Motor neuron (in vitro differentiated cells): ENCODE data around the gene ADAMTS19. TPM values are rescaled to one million over a fixed set of nuclear protein-coding genes. Genes with fewer than 3 reads are reported as not detected.

ENCODE experiments used
- ATAC-seq, 8 experiments: fragments of 200-7000 bp; cut with Tn5 transposase; replicated peaks in 6 of 8; 2 replicates each; pipeline ENCODE4 v1.8.0; 2021; ENCODE audit warnings: mild to moderate bottlenecking in 8 of 8, moderate library complexity in 8 of 8
- H3K27ac ChIP-seq, 2 donors: fragments of 250-450 bp; sonication (Bioruptor Pico); 2 replicates each; pipeline ENCODE4 v1.9.0; 2021; ENCODE audit warnings: antibody characterized with exemption in 2 of 2, mild to moderate bottlenecking in 2 of 2, moderate library complexity in 1 of 2
- H3K4me1 ChIP-seq, 2 donors: fragments of 250-450 bp; sonication (Bioruptor Pico); replicated peaks in 1 of 2; 2 replicates each; pipeline ENCODE4 v1.6.1; 2021; ENCODE audit warnings: antibody characterized with exemption in 2 of 2, mild to moderate bottlenecking in 2 of 2, moderate library complexity in 1 of 2
- H3K4me3 ChIP-seq, 5 donors: fragments of 250-450 bp; sonication (Bioruptor Pico); 2 replicates each; pipeline ENCODE4 v1.9.0; 2021; ENCODE audit warnings: antibody characterized with exemption in 5 of 5, mild to moderate bottlenecking in 5 of 5, moderate library complexity in 4 of 5
- WGBS, 10 experiments: fragments of 450-650 bp; shearing (Covaris generic); methylation state at CpG; one replicate each; pipeline ENCODE4 v1.0.0; 2022; 5-methylcytosine and 5-hydroxymethylcytosine counted together
- in situ Hi-C, 9 experiments: fragments of 400-800 bp; cut with MboI; loops; one replicate each; pipeline ENCODE4 v1.15.0; 2021; ENCODE audit warnings: low sequenced_read_pairs in 9 of 9, low pct_unique_long_range_greater_than_20kb in 2 of 9; ENCODE audit not compliant: unreplicated experiment in 9 of 9
- total RNA-seq, 8 experiments: library from RNA; unstranded; fragments of 300-600 nt; gene quantifications; 2 replicates each; pipeline versions ENCODE4 v1.2.3 to v1.2.4, GENCODE V29; 2022

ADAMTS19 gene
- total RNA-seq, 8 experiments from 2014 or later = 0.36 to 34.7 (median 2.8) TPM

GRCh38 chr5:129445379-129445778 is 14.7 kb upstream of the ADAMTS19 start:
- H3K27ac ChIP-seq = no peak overlapping the region
- H3K4me1 ChIP-seq = no peaks in the 10 kb centered on the region
- ATAC-seq = no peak
- H3K4me3 ChIP-seq = no peak overlapping the region
- in situ Hi-C loops = no loop called here
- 29 to 100% (median 95%) methylated on average over 1 to 2 of the region's 2 CpGs; no CpG with 5 or more reads in 2 of the 10 experiments for WGBS, 10 experiments

GRCh38 chr5:129447968-129448367 is 12.1 kb upstream of the ADAMTS19 start:
- H3K27ac ChIP-seq = no peak overlapping the region
- in situ Hi-C loops = no loop called here
- no peak for ATAC-seq
- no peaks in the 10 kb centered on the region for H3K4me1 ChIP-seq
- no peak overlapping the region for H3K4me3 ChIP-seq
- 37 to 100% (median 97%) methylated on average over 1 to 2 of the region's 2 CpGs; no CpG with 5 or more reads in 2 of the 10 experiments for WGBS, 10 experiments

- WGBS, 10 experiments = 0 to 100% (median 72%) methylated on average over 1 to 4 of the region's 4 CpGs
- no peak for ATAC-seq
- Histone ChIP-seq H3K4me1 (no peaks in the 10 kb centered on the region), H3K4me3 (no peak overlapping the region), H3K27ac (no peak overlapping the region)
- in situ Hi-C loops = no loop called here
Measured at GRCh38 chr5:129448654-129449053, 11.4 kb upstream of the ADAMTS19 start.

- WGBS, 10 experiments = 57 to 100% (median 91%) methylated on average over 2 of the region's 2 CpGs; no CpG with 5 or more reads in 3 of the 10 experiments
- no peak for ATAC-seq
- Histone ChIP-seq H3K4me3 (no peak overlapping the region), H3K4me1 (peaks cover 0 to 4% of the 10 kb centered on the region in 2 donors), H3K27ac (no peak overlapping the region)
- in situ Hi-C loops = no loop called here
Measured at GRCh38 chr5:129454461-129454860, 5.6 kb upstream of the ADAMTS19 start.

GRCh38 chr5:129459450-129459776 is 685 bp upstream of the ADAMTS19 start:
- Histone ChIP-seq H3K4me1 (peaks cover 0 to 4% of the 10 kb centered on the region in 2 donors), H3K27ac (no peak overlapping the region), H3K4me3 (peak overlapping the region; percentile 53 to 66 (median 59))
- in situ Hi-C loops = no loop called here
- no peak for ATAC-seq
- 6 to 100% (median 36%) methylated on average over 1 to 3 of the region's 11 CpGs; no CpG with 5 or more reads in 6 of the 10 experiments for WGBS, 10 experiments

GRCh38 chr5:129460672-129460935 is 506 bp downstream of the ADAMTS19 start:
- WGBS, 10 experiments = 0 to 3% (median 0%) methylated on average over 1 to 9 of the region's 10 CpGs; no CpG with 5 or more reads in 1 of the 10 experiments
- peak overlapping the region; percentile 53 to 66 (median 59) for H3K4me3 ChIP-seq
- peak in 4 of 8 experiments; percentile 1 to 3 (median 2) for ATAC-seq
- no peak overlapping the region for H3K27ac ChIP-seq
- peaks cover 0 to 4% of the 10 kb centered on the region in 2 donors for H3K4me1 ChIP-seq
- in situ Hi-C loops = no loop called here

GRCh38 chr5:129460936-129461710 is 1.0 kb downstream of the ADAMTS19 start:
- in situ Hi-C loops = no loop called here
- H3K4me3 ChIP-seq = peak overlapping the region; percentile 53 to 66 (median 59)
- 0 to 3% (median 0%) methylated on average over 1 to 15 of the region's 88 CpGs; no CpG with 5 or more reads in 5 of the 10 experiments for WGBS, 10 experiments
- no peak overlapping the region for H3K27ac ChIP-seq
- ATAC-seq = peak; percentile 30 to 82 (median 78)
- peaks cover 0 to 4% of the 10 kb centered on the region in 2 donors for H3K4me1 ChIP-seq

GRCh38 chr5:129461711-129462332 is 1.7 kb downstream of the ADAMTS19 start:
- Histone ChIP-seq H3K4me3 (peak overlapping the region; percentile 53 to 66 (median 59)), H3K4me1 (peaks cover 0 to 4% of the 10 kb centered on the region in 2 donors), H3K27ac (no peak overlapping the region)
- WGBS, 10 experiments = 30 to 81% (median 47%) methylated on average over 6 to 11 of the region's 13 CpGs; no CpG with 5 or more reads in 2 of the 10 experiments
- in situ Hi-C loops = no loop called here
- ATAC-seq = peak in 1 of 8 experiments; percentile 2

- in situ Hi-C loops = no loop called here
- 20 to 100% (median 60%) methylated on average over 1 to 4 of the region's 4 CpGs; no CpG with 5 or more reads in 1 of the 10 experiments for WGBS, 10 experiments
- no peak for ATAC-seq
- no peak overlapping the region for H3K4me3 ChIP-seq
- peaks cover 0 to 6% of the 10 kb centered on the region in 2 donors for H3K4me1 ChIP-seq
- no peak overlapping the region for H3K27ac ChIP-seq
Measured at GRCh38 chr5:129465776-129466344, 5.8 kb downstream of the ADAMTS19 start.

GRCh38 chr5:129474544-129474943 is 14.4 kb downstream of the ADAMTS19 start:
- WGBS, 10 experiments = 0 to 100% (median 96%) methylated on average over 1 to 2 of the region's 2 CpGs

GRCh38 chr5:129476751-129477150 is 16.7 kb downstream of the ADAMTS19 start:
- H3K4me3 ChIP-seq = no peak overlapping the region
- no peak for ATAC-seq
- in situ Hi-C loops = no loop called here

More at GRCh38 chr5:129474544-129474943, 14.4 kb downstream of the ADAMTS19 start:
- Histone ChIP-seq H3K4me1 (peaks cover 0 to 6% of the 10 kb centered on the region in 2 donors), H3K27ac (no peak overlapping the region), H3K4me3 (no peak overlapping the region)
- no peak for ATAC-seq
- in situ Hi-C loops = no loop called here

GRCh38 chr5:129477532-129477931 is 17.4 kb downstream of the ADAMTS19 start:
- H3K4me1 ChIP-seq = no peaks in the 10 kb centered on the region
- WGBS, 10 experiments = 0 to 100% (median 83%) methylated on average over 1 of the region's 1 CpG; no CpG with 5 or more reads in 2 of the 10 experiments
- H3K27ac ChIP-seq = no peak overlapping the region
- in situ Hi-C loops = no loop called here
- H3K4me3 ChIP-seq = no peak overlapping the region
- ATAC-seq = no peak

More at GRCh38 chr5:129476751-129477150, 16.7 kb downstream of the ADAMTS19 start:
- no peak overlapping the region for H3K27ac ChIP-seq
- no peaks in the 10 kb centered on the region for H3K4me1 ChIP-seq

GRCh38 chr5:129481161-129481560 is 21.1 kb downstream of the ADAMTS19 start:
- Histone ChIP-seq H3K27ac (no peak overlapping the region), H3K4me1 (no peaks in the 10 kb centered on the region), H3K4me3 (no peak overlapping the region)
- no peak for ATAC-seq
- 0 to 100% (median 48%) methylated on average over 1 to 3 of the region's 3 CpGs; no CpG with 5 or more reads in 5 of the 10 experiments for WGBS, 10 experiments
- in situ Hi-C loops = no loop called here
